NOMO-1 treated with DMSO at 0.1 percent for 48 hours (cell line): Measurements from ENCODE around the gene IGSF21.

Experiments used
- DNase-seq: peaks from one replicate; lab custom pipeline; 2025; ENCODE audit not compliant: unreplicated experiment; lab: John Stamatoyannopoulos, UW

IGSF21 gene

GRCh38 chr1:18144916-18145647 is 37.5 kb downstream of the IGSF21 start:
- no peak for DNase-seq

- DNase-seq = no peak
Measured at GRCh38 chr1:18145851-18146618, 38.4 kb downstream of the IGSF21 start.

GRCh38 chr1:18146886-18147285 is 39.3 kb downstream of the IGSF21 start:
- DNase-seq = no peak

GRCh38 chr1:18147672-18148071 is 40.1 kb downstream of the IGSF21 start:
- no peak for DNase-seq

- DNase-seq = no peak
Measured at GRCh38 chr1:18148461-18148860, 40.9 kb downstream of the IGSF21 start.

- no peak for DNase-seq
Measured at GRCh38 chr1:18149027-18149641, 41.5 kb downstream of the IGSF21 start.

- DNase-seq = no peak
Measured at GRCh38 chr1:18151436-18152122, 44.0 kb downstream of the IGSF21 start.

- DNase-seq = no peak
Measured at GRCh38 chr1:18154430-18155194, 47.0 kb downstream of the IGSF21 start.

GRCh38 chr1:18155881-18156385 is 48.3 kb downstream of the IGSF21 start:
- DNase-seq = no peak

- DNase-seq = no peak
Measured at GRCh38 chr1:18157352-18157751, 49.8 kb downstream of the IGSF21 start.

GRCh38 chr1:18157968-18158367 is 50.4 kb downstream of the IGSF21 start:
- no peak for DNase-seq

- no peak for DNase-seq
Measured at GRCh38 chr1:18158714-18159113, 51.1 kb downstream of the IGSF21 start.

GRCh38 chr1:18160290-18160942 is 52.8 kb downstream of the IGSF21 start:
- peak; percentile 42 for DNase-seq

GRCh38 chr1:18161690-18162089 is 54.1 kb downstream of the IGSF21 start:
- DNase-seq = no peak

GRCh38 chr1:18165640-18166039 is 58.0 kb downstream of the IGSF21 start:
- DNase-seq = peak; percentile 9

GRCh38 chr1:18166341-18166740 is 58.7 kb downstream of the IGSF21 start:
- DNase-seq = no peak

GRCh38 chr1:18166929-18167328 is 59.3 kb downstream of the IGSF21 start:
- DNase-seq = no peak

- DNase-seq = no peak
Measured at GRCh38 chr1:18170444-18170843, 62.8 kb downstream of the IGSF21 start.

GRCh38 chr1:18174037-18174436 is 66.4 kb downstream of the IGSF21 start:
- DNase-seq = no peak

- no peak for DNase-seq
Measured at GRCh38 chr1:18175051-18175450, 67.5 kb downstream of the IGSF21 start.
